Testis (tissue), 3 donors: ENCODE measurements around the gene ST7. TPM values are rescaled to one million over a fixed set of nuclear protein-coding genes. Genes with fewer than 3 reads are reported as not detected.
A peak's percentile ranks its signal among the peaks of the same experiment; 100 is the strongest.

Experiments used
- DNase-seq: peaks from one replicate; pipeline ENCODE4 v3.0.0-alpha.2; 2019
- H3K27ac ChIP-seq, 2 donors: fragments of 200-600 bp; sonication (generic); one replicate each; pipeline ENCODE4 v1.5.1; 2019
- H3K27me3 ChIP-seq: fragments of 200-600 bp; sonication (generic); one replicate; pipeline ENCODE4 v1.5.1; 2019
- H3K36me3 ChIP-seq: fragments of 200-600 bp; sonication (generic); one replicate; pipeline ENCODE4 v1.5.1; 2017; ENCODE audit warnings: low read depth; ENCODE audit errors: missing control alignments
- H3K4me1 ChIP-seq: fragments of 200-600 bp; sonication (generic); one replicate; pipeline ENCODE4 v1.5.1; 2019
- H3K4me3 ChIP-seq, 2 donors: fragments of 200-600 bp; sonication (generic); one replicate each; pipeline ENCODE4 v1.5.1; 2017 to 2019
- H3K9me3 ChIP-seq: fragments of 200-600 bp; sonication (generic); one replicate; pipeline ENCODE4 v1.5.1; 2017
- POLR2A ChIP-seq: fragments of 450-650 bp; IDR thresholded peaks from one replicate; pipeline ENCODE4 v1.6.1; 2017; ENCODE audit warnings: antibody characterized with exemption, mild to moderate bottlenecking, moderate library complexity
- WGBS, 2 donors: methylation state at CpG; one replicate each; pipeline ENCODE4 v1.1.5; 2018; 5-methylcytosine and 5-hydroxymethylcytosine counted together
- intact Hi-C: fragments of 100-400 bp; cut with DNase I; formaldehyde crosslinking; loops from one replicate; pipeline ENCODE4 v1.15.1; 2023; ENCODE audit warnings: low total_unique reads
- polyA plus RNA-seq: library from polyadenylated mRNA; stranded (reverse); fragments of 350-450 nt; fragmentation: Illumina TruSeq; extraction: RNeasy Lipid Tissue Mini Kit (QIAGEN cat#74804); gene quantifications from one replicate; pipeline ENCODE4 v1.2.3, GENCODE V29; 2014; ENCODE audit warnings: low read depth, low replicate concordance; ENCODE audit not compliant: insufficient read depth
- total RNA-seq, 2 donors: library from RNA; depleted of rRNA; stranded (reverse); fragments of >200 nt; gene quantifications; one replicate each; pipeline ENCODE4 v1.2.3, GENCODE V29; 2016
- TF ChIP-seq, protein P1 (sequence below), 3 experiments: fragments of 450-650 bp in 2 of 3; fragments of 200-600 bp in 1 of 3; sonication (generic) in 1 of 3; IDR thresholded peaks; one replicate each; pipeline ENCODE4 v1.5.1; 2016 to 2019; ENCODE audit warnings: antibody characterized with exemption in 3 of 3, mild to moderate bottlenecking in 2 of 3, moderate library complexity in 1 of 3

Gene ST7
- total and polyA plus RNA-seq, 3 donors from 2014 or later: 15.9 to 25.3 (median 23.2) TPM

DNA sequence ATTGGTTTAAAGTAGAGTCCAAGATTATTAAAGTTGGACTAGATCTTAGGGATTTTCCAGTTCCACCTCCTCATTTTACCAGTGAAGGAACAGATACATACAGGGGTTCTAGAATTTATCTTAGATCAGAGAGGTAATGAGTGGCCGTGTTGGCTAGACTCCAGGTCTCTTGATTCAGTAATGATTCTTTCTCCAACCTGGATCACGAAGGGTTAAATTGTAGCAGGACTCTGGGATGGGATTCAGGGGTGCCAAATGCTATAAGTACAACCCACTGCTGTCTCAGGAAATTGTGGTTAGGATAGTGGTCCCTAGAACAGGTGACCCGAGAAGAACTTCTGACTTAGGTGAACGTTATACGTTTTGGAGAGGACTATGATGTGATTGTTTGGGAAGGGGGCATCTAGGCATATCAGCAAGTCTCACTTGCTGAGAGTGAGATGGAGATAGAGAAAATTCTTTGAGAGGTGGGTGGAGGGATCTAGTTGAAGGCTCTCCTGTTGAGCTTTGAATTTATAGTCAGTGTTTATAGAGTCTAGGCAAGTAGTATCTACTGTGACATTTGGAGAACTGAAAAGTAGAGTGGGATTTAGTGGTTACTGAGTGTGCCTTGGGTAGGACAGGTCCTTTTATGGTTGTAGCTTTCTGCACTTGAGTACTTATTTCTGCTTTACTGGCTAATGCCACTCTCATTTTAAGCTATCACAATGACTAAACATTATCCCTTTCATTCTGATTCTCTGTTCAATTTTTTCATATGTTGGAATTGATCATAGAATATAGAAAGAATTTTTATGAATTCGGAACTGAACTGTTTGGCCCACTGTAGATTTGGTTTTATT is 58.3 kb downstream of the ST7 start:
- no peak for TF ChIP-seq POLR2A
- TF ChIP-seq, protein P1, sequence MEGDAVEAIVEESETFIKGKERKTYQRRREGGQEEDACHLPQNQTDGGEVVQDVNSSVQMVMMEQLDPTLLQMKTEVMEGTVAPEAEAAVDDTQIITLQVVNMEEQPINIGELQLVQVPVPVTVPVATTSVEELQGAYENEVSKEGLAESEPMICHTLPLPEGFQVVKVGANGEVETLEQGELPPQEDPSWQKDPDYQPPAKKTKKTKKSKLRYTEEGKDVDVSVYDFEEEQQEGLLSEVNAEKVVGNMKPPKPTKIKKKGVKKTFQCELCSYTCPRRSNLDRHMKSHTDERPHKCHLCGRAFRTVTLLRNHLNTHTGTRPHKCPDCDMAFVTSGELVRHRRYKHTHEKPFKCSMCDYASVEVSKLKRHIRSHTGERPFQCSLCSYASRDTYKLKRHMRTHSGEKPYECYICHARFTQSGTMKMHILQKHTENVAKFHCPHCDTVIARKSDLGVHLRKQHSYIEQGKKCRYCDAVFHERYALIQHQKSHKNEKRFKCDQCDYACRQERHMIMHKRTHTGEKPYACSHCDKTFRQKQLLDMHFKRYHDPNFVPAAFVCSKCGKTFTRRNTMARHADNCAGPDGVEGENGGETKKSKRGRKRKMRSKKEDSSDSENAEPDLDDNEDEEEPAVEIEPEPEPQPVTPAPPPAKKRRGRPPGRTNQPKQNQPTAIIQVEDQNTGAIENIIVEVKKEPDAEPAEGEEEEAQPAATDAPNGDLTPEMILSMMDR (IDR thresholded peaks at IDR 0.05): no peak
- Histone ChIP-seq H3K4me3 (no peak overlapping the region), H3K4me1 (no peaks in the 10 kb centered on the region), H3K27ac (no peak overlapping the region), H3K27me3 (no peaks in the 10 kb centered on the region), H3K9me3 (no peaks in the 10 kb centered on the region), H3K36me3 (no peaks in the 10 kb centered on the region)
- 73 to 76% methylated on average over 6 of the region's 6 CpGs for whole genome bisulfite sequencing, 2 donors
- intact Hi-C loops: no loop called here
- no peak for DNase-seq

- no peak for DNase-seq
- no peaks in the 10 kb centered on the region for H3K9me3 ChIP-seq
- intact Hi-C loops: no loop called here
- no peaks in the 10 kb centered on the region for H3K4me1 ChIP-seq
- H3K27me3 ChIP-seq: no peaks in the 10 kb centered on the region
- no peak overlapping the region for H3K4me3 ChIP-seq
- TF ChIP-seq, protein P1 (IDR thresholded peaks at IDR 0.05): no peak
- TF ChIP-seq POLR2A: no peak
- 82% methylated on average over 2 of the region's 2 CpGs for WGBS, 2 donors
- H3K27ac ChIP-seq: no peak overlapping the region
- H3K36me3 ChIP-seq: no peaks in the 10 kb centered on the region
Observed at GRCh38 chr7:117012284-117012683, 59.0 kb downstream of the ST7 start.

GRCh38 chr7:117012696-117013095 is 59.4 kb downstream of the ST7 start:
- Histone ChIP-seq H3K9me3 (no peaks in the 10 kb centered on the region), H3K27me3 (no peaks in the 10 kb centered on the region), H3K4me1 (no peaks in the 10 kb centered on the region), H3K27ac (no peak overlapping the region), H3K4me3 (no peak overlapping the region), H3K36me3 (no peaks in the 10 kb centered on the region)
- no peak for DNase-seq
- intact Hi-C loops: no loop called here
- 88 to 90% methylated on average over 1 of the region's 1 CpG for WGBS, 2 donors
- TF ChIP-seq POLR2A: no peak
- TF ChIP-seq, protein P1 (IDR thresholded peaks at IDR 0.05): peak in 1 of 3 experiments; percentile 11

DNA sequence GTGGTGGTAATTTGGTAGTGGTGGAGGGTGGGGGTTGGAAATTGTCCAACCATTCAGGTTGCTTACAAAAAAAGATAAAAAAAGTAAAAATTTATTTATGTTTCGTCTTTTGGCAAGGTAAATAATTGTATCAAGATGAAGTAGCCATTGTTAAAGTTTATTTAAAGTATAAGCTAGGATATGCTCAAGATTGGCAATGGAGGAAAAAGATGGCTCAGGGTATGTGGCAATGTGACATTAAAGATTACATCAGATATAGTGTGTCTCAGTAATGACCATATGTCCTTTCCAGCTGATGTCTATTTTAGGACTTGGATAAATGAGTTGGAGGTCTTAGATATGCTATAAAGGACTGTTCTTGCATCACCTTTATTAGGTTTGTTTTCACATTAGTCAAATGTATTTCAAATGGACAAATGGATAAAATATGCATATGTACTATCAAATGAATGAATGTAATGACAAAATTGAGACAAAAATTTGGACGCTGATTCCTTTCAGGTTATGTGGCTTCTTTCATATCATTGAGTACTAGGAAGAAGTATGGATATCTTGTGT is 60.9 kb downstream of the ST7 start:
- Histone ChIP-seq H3K27ac (no peak overlapping the region), H3K9me3 (no peaks in the 10 kb centered on the region), H3K4me3 (no peak overlapping the region), H3K4me1 (no peaks in the 10 kb centered on the region), H3K36me3 (no peaks in the 10 kb centered on the region), H3K27me3 (no peaks in the 10 kb centered on the region)
- 61% methylated on average over 2 of the region's 2 CpGs for whole genome bisulfite sequencing, 2 donors
- DNase-seq: no peak
- intact Hi-C loops: no loop called here
- TF ChIP-seq, protein P1 (IDR thresholded peaks at IDR 0.05): no peak
- TF ChIP-seq POLR2A: no peak
